Measurements from ENCODE around the gene EME1.

DNA sequence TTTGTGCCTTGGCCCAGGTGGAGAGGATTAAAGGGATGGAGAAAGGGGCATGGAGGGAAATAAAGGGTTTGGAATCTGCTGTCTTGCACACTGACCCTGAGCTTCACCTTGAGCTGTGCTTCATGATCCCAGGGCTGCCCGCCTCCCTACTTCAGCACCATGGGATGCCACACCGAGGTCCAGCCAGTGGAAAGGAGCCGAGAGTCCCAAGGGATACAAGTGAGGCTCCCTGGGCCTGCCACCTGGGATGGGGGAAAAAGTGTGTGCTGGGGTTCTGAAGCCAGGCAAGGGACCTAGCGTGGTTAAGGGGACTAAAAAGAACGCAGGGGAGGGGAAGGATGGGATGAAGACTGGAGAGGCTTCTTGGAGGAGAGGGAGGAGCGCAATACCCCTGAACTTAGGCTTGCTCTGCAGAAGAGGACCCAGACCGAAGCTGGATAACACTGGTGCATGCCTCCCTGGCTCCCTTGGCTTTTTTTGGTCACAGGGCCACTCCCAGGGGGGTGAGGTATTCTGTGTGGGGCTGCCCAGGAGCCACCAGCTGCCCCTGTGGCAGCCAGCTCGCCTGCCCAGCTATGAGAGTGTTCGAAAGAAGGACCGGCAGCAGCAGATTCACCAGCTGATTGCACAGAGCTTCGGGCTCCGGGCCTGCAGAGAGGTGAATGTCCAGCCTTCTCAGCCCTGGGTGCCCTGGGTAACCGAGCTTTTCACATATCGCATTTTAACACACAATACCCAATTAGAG is 7.2 kb upstream of the EME1 start:
- no peak for TF ChIP-seq CTCF (IDR thresholded peaks at IDR 0.05; ENCODE audit: low read length)
- no peak for TF ChIP-seq EZH2phosphoT487 (IDR thresholded peaks at IDR 0.05; ENCODE audit: low read length)
- TF ChIP-seq EZH2 (optimal IDR thresholded peaks at IDR 0.05; ENCODE audit: low read depth, low read length), result no peak
